SHP77 treated with DMSO at 0.1 percent for 48 hours (cell line): ENCODE results near the gene COX7B.

Experiments
- DNase-seq: peaks from one replicate; lab custom pipeline; 2025; lab: John Stamatoyannopoulos, UW

The COX7B gene

GRCh38 chrX:77945910-77946545, 46.8 kb downstream of the COX7B start:
- DNase-seq: no peak

- DNase-seq: no peak
These were observed 47.3 kb downstream of the COX7B start for GRCh38 chrX:77946571-77946970.

GRCh38 chrX:77949840-77950239, 50.6 kb downstream of the COX7B start:
- DNase-seq: no peak

- no peak for DNase-seq
These were observed 52.9 kb downstream of the COX7B start for GRCh38 chrX:77952173-77952572.

GRCh38 chrX:77953302-77953701, 54.0 kb downstream of the COX7B start:
- no peak for DNase-seq

GRCh38 chrX:77953708-77954107, 54.4 kb downstream of the COX7B start:
- no peak for DNase-seq
